Mammary epithelial cell (primary cell): Measurements from ENCODE around the gene NUP214.

Experiments
- EZH2 ChIP-seq: IDR thresholded peaks from 2 replicates; pipeline ENCODE4 v1.6.1; 2012; ENCODE audit warnings: low read length, inconsistent platforms, borderline replicate concordance
- TF ChIP-seq, protein P1 (sequence below), 2 donors: IDR thresholded peaks in 1 of 2; conservative IDR thresholded peaks in 1 of 2; 2 replicates each; pipeline ENCODE4 v1.5.1; 2011 to 2012; ENCODE audit warnings: inconsistent platforms in 2 of 2, low read length in 2 of 2, mild to moderate bottlenecking in 2 of 2, control low read depth in 1 of 2, low read depth in 1 of 2; ENCODE audit not compliant: insufficient read depth in 1 of 2; ENCODE audit errors: extremely low read depth in 1 of 2

DNA sequence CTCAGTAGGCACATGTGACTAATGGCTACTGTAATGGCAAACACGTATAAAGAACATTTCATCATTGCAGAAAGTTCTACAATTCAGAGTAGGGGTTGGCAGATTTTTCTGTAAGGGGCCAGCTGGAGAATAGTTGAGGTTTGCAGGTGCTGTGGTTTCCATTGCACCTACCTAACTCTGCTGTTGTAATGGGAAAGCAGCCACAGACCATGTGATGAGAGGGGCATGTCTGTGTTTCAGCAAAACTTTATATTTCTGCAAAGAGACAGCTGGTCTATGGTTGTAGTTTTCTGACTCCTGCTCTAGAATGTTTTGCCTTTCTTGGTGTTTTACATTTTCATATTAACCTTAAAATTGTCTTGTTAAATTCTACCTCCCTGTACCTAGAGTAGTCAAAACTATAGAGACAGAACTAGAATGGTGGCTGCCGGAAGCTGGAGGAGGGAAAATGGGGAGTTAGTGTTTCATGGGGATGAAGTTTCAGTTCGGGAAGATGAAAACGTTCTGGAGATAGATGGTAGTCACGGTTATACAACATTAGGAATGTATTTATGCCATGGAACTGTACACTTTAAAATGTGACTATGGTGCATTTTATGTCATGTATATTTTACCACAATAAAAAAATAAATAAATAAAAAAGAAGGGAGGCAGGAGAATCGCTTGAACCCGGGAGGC lies 44.3 kb downstream of the NUP214 start:
- TF ChIP-seq, protein P1, sequence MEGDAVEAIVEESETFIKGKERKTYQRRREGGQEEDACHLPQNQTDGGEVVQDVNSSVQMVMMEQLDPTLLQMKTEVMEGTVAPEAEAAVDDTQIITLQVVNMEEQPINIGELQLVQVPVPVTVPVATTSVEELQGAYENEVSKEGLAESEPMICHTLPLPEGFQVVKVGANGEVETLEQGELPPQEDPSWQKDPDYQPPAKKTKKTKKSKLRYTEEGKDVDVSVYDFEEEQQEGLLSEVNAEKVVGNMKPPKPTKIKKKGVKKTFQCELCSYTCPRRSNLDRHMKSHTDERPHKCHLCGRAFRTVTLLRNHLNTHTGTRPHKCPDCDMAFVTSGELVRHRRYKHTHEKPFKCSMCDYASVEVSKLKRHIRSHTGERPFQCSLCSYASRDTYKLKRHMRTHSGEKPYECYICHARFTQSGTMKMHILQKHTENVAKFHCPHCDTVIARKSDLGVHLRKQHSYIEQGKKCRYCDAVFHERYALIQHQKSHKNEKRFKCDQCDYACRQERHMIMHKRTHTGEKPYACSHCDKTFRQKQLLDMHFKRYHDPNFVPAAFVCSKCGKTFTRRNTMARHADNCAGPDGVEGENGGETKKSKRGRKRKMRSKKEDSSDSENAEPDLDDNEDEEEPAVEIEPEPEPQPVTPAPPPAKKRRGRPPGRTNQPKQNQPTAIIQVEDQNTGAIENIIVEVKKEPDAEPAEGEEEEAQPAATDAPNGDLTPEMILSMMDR (conservative IDR thresholded peaks at IDR 0.05 in 1 of 2, IDR thresholded peaks at IDR 0.05 in 1 of 2; ENCODE audit: extremely low read depth in 1 of 2, insufficient read depth in 1 of 2, low read depth in 1 of 2, low read length in 2 of 2) = no peak
- no peak for TF ChIP-seq EZH2
